ENCODE measurements around the gene LAMA3.

Gene LAMA3

GRCh38 chr18:23689031-23689615 lies at the start of gene LAMA3:
Gene LAMA3 (plus strand): TSS chr18:23689453. CDS start chr18:23689684, 231 bp downstream.
- DNase-seq (ENCODE audit: low read depth), result peak; percentile 55

- no peak for DNase-seq (ENCODE audit: low read depth)
These were observed 49.2 kb upstream of the LAMA3 start for GRCh38 chr18:23640052-23640451.

- no peak for DNase-seq (ENCODE audit: low read depth)
These were observed 48.0 kb upstream of the LAMA3 start for GRCh38 chr18:23641143-23641720.

- DNase-seq (ENCODE audit: low read depth), result no peak
These were observed 47.2 kb upstream of the LAMA3 start for GRCh38 chr18:23641937-23642666.

- no peak for DNase-seq (ENCODE audit: low read depth)
These were observed 45.3 kb upstream of the LAMA3 start for GRCh38 chr18:23643815-23644490.

- DNase-seq (ENCODE audit: low read depth), result no peak
These were observed 43.6 kb upstream of the LAMA3 start for GRCh38 chr18:23645568-23646175.

GRCh38 chr18:23646282-23646681 lies 43.0 kb upstream of the LAMA3 start:
- no peak for DNase-seq (ENCODE audit: low read depth)

- no peak for DNase-seq (ENCODE audit: low read depth)
These were observed 40.8 kb upstream of the LAMA3 start for GRCh38 chr18:23648456-23648855.

GRCh38 chr18:23648940-23649607 lies 40.2 kb upstream of the LAMA3 start:
- no peak for DNase-seq (ENCODE audit: low read depth)

GRCh38 chr18:23650968-23651927 lies 38.0 kb upstream of the LAMA3 start:
- peak; percentile 84 for DNase-seq (ENCODE audit: low read depth)

GRCh38 chr18:23652232-23652631 lies 37.0 kb upstream of the LAMA3 start:
- DNase-seq (ENCODE audit: low read depth), result no peak

- DNase-seq (ENCODE audit: low read depth), result peak; percentile 33
These were observed 31.0 kb upstream of the LAMA3 start for GRCh38 chr18:23658285-23658684.

- DNase-seq (ENCODE audit: low read depth), result no peak
These were observed 27.4 kb upstream of the LAMA3 start for GRCh38 chr18:23661735-23662308.

- DNase-seq (ENCODE audit: low read depth), result peak; percentile 52
These were observed 26.7 kb upstream of the LAMA3 start, which contains the start of gene ANKRD29 for GRCh38 chr18:23662309-23663263. Gene ANKRD29 (minus strand): TSS chr18:23662911. CDS start chr18:23662730, 181 bp downstream.

GRCh38 chr18:23664674-23665073 lies 24.6 kb upstream of the LAMA3 start:
- DNase-seq (ENCODE audit: low read depth), result peak; percentile 37

- peak; percentile 9 for DNase-seq (ENCODE audit: low read depth)
These were observed 22.1 kb upstream of the LAMA3 start for GRCh38 chr18:23667114-23667513.

- DNase-seq (ENCODE audit: low read depth), result no peak
These were observed 20.5 kb upstream of the LAMA3 start for GRCh38 chr18:23668731-23669130.

GRCh38 chr18:23669202-23669766 lies 20.0 kb upstream of the LAMA3 start:
- no peak for DNase-seq (ENCODE audit: low read depth)
